Body of pancreas (tissue), 4 donors: Measurements from ENCODE around the gene S100A9.

Experiments
- CTCF ChIP-seq, 7 experiments: fragments of 450-650 bp in 4 of 7; fragments of 200-600 bp in 3 of 7; sonication (generic) in 3 of 7; IDR thresholded peaks; one replicate each; pipeline ENCODE4 v1.5.1; 2016 to 2019; ENCODE audit warnings: antibody characterized with exemption in 7 of 7
- POLR2A ChIP-seq, 3 donors: fragments of 450-650 bp; IDR thresholded peaks; one replicate each; pipeline ENCODE4 v1.6.1; 2016; ENCODE audit warnings: antibody characterized with exemption in 3 of 3, mild to moderate bottlenecking in 2 of 3

GRCh38 chr1:153367090-153367489, 9.4 kb downstream of the S100A9 start:
- TF ChIP-seq CTCF (IDR thresholded peaks at IDR 0.05): no peak
- no peak for TF ChIP-seq POLR2A (IDR thresholded peaks at IDR 0.05)
